Tibial artery (tissue), 4 donors: ENCODE data around the gene GJA3.

Experiments
- DNase-seq, 2 donors: peaks; one replicate each; pipeline ENCODE4 v3.0.0-alpha.2; 2019
- H3K27ac ChIP-seq, 2 donors: fragments of 200-600 bp; sonication (generic) in 1 of 2; 1 replicate in 1 of 2; 2 replicates in 1 of 2; pipeline ENCODE4 v1.5.1; 2018 to 2019; ENCODE audit warnings: mild to moderate bottlenecking in 1 of 2
- H3K27me3 ChIP-seq, 2 donors: fragments of 200-600 bp; sonication (generic) in 1 of 2; one replicate each; pipeline versions ENCODE4 v1.5.1 to v1.6.0; 2016 to 2019
- H3K36me3 ChIP-seq, 3 donors: fragments of 200-600 bp; sonication (generic) in 2 of 3; one replicate each; pipeline ENCODE4 v1.5.1; 2016 to 2019; ENCODE audit warnings: mild to moderate bottlenecking in 2 of 3
- H3K4me1 ChIP-seq, 4 donors: fragments of 200-600 bp; sonication (generic) in 2 of 4; 1 replicate in 3 of 4; 2 replicates in 1 of 4; pipeline ENCODE4 v1.5.1; 2016 to 2019
- H3K4me3 ChIP-seq, 2 donors: fragments of 200-600 bp; sonication (generic) in 1 of 2; 1 replicate in 1 of 2; 2 replicates in 1 of 2; pipeline ENCODE4 v1.5.1; 2018 to 2019; ENCODE audit warnings: mild to moderate bottlenecking in 2 of 2
- H3K9me3 ChIP-seq, 3 donors: fragments of 200-600 bp; sonication (generic) in 1 of 3; one replicate each; pipeline ENCODE4 v1.5.1; 2016 to 2019
- CTCF ChIP-seq, 2 experiments: fragments of 200-600 bp in 1 of 2; fragments of 450-650 bp in 1 of 2; IDR thresholded peaks; one replicate each; pipeline ENCODE4 v1.5.1; 2017 to 2019; ENCODE audit warnings: antibody characterized with exemption in 2 of 2, mild to moderate bottlenecking in 1 of 2, moderate library complexity in 1 of 2
- intact Hi-C: fragments of 100-400 bp; cut with DNase I; formaldehyde crosslinking; loops from one replicate; pipeline ENCODE4 v1.15.0; 2023; ENCODE audit warnings: low total_unique reads

GJA3 gene

DNA sequence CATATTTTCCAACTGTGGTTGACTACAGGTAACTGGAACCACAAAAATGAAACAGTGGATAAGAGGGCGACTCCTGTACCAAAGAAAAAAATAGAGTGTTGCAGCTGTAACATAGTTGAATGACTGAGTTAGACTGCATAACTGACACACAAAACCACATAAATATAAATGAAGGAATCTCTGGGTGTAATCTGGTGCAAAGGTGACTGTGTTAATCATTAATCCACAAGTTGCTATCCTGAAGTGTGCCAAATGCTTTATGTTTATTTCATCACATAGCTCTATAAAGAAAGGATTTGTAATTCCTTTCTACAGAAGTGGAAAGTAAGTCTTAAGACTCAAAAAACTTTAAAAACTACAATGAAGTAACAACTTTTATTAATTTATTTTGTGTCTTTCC lies 37.9 kb upstream of the GJA3 start:
- peaks cover 0 to 33% of the 10 kb centered on the region in 2 donors for H3K27me3 ChIP-seq
- no peak overlapping the region for H3K4me3 ChIP-seq
- DNase-seq, result no peak
- no peak for TF ChIP-seq CTCF (IDR thresholded peaks at IDR 0.05)
- H3K36me3 ChIP-seq, result no peaks in the 10 kb centered on the region
- H3K9me3 ChIP-seq, result peaks cover 0 to 14% (median 3%) of the 10 kb centered on the region in 3 donors
- intact Hi-C loops, result no loop called here
- no peak overlapping the region for H3K27ac ChIP-seq
- H3K4me1 ChIP-seq, result peaks cover 0 to 6% (median 6%) of the 10 kb centered on the region in 4 donors

DNA sequence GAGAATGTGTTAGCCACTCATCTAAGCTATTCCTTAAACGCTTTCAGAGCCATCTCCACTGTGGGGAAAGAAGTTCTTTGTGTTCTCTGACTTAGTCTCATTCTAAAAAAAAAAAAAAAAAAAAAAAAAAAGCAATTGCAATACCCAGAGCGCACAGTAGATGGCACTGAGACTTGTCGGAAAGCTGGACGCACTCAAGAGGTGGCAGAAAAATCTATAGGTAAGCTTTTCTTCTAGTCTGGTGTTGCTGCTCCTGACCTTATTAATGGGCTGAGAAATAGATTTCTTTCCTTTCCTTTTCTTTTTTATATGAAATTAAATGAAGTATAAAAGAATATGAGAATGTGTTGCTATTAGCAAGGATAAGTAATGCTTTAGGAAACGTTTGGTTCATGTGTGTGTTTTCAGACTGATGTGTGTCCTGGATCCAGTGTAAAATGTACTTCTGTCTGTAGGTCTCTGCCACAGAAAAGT lies 36.5 kb upstream of the GJA3 start:
- H3K27me3 ChIP-seq, result peaks cover 12 to 47% of the 10 kb centered on the region in 2 donors
- no peak for DNase-seq
- H3K27ac ChIP-seq, result no peak overlapping the region
- TF ChIP-seq CTCF (IDR thresholded peaks at IDR 0.05), result peak; percentile 41 to 44
- peaks cover 0 to 20% (median 19%) of the 10 kb centered on the region in 4 donors for H3K4me1 ChIP-seq
- H3K4me3 ChIP-seq, result no peak overlapping the region
- H3K36me3 ChIP-seq, result no peaks in the 10 kb centered on the region
- intact Hi-C loops, result no loop called here
- peaks cover 0 to 13% (median 3%) of the 10 kb centered on the region in 3 donors for H3K9me3 ChIP-seq

- H3K4me3 ChIP-seq, result no peak overlapping the region
- no peak overlapping the region for H3K27ac ChIP-seq
- no peak for DNase-seq
- peaks cover 0 to 3% (median 0%) of the 10 kb centered on the region in 3 donors for H3K9me3 ChIP-seq
- H3K36me3 ChIP-seq, result no peaks in the 10 kb centered on the region
- peaks cover 14 to 61% of the 10 kb centered on the region in 2 donors for H3K27me3 ChIP-seq
- no peak for TF ChIP-seq CTCF (IDR thresholded peaks at IDR 0.05)
- H3K4me1 ChIP-seq, result peaks cover 0 to 28% (median 24%) of the 10 kb centered on the region in 4 donors
- intact Hi-C loops, result no loop called here
Observed at GRCh38 chr13:20195801-20196200, 34.9 kb upstream of the GJA3 start.

DNA sequence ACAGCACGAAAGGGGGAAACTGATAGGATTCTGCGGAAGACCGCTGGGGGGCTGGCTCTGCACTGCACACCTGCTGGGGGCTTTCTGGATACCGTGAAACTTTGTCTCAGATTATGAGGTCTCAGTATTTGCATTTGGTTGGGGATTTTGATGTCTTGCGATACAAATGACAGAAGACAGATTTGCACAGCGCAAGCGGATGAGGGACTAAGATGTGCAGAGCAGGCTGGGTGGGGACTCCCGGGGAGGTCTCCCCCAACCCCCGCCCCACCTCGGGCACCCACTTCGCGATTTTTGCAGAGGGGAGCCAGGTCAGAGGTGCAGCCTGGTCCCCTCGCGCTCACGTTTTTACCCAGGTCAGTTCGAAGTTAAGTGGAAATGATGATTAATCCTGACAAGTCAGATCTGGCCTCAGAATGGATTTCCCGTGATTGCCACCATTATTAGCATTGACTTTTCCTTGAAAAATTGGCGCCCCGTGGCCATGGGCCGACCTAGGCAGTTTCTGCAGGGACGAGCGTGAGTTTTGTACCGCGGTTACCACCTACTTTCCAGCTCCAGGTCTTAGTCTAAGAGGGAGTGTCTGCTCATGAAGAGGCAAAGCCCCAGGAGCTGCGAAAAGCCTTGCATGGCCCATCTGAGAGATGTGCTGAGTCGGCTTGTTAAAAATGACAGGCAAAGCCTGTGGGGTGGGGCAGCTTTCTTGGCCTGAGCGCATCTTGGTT lies 33.2 kb upstream of the GJA3 start:
- intact Hi-C loops, result no loop called here
- H3K27me3 ChIP-seq, result peaks cover 14 to 67% of the 10 kb centered on the region in 2 donors
- TF ChIP-seq CTCF (IDR thresholded peaks at IDR 0.05), result no peak
- no peaks in the 10 kb centered on the region for H3K36me3 ChIP-seq
- DNase-seq, result no peak
- H3K4me1 ChIP-seq, result peaks cover 0 to 28% (median 24%) of the 10 kb centered on the region in 4 donors
- H3K27ac ChIP-seq, result no peak overlapping the region
- H3K9me3 ChIP-seq, result no peaks in the 10 kb centered on the region
- H3K4me3 ChIP-seq, result peak overlapping the region in 1 of 2 donors; percentile 53

GRCh38 chr13:20193162-20193906 lies 32.5 kb upstream of the GJA3 start:
- intact Hi-C loops, result no loop called here
- no peaks in the 10 kb centered on the region for H3K36me3 ChIP-seq
- TF ChIP-seq CTCF (IDR thresholded peaks at IDR 0.05), result no peak
- H3K4me1 ChIP-seq, result peaks cover 0 to 28% (median 24%) of the 10 kb centered on the region in 4 donors
- H3K27ac ChIP-seq, result no peak overlapping the region
- peaks cover 14 to 70% of the 10 kb centered on the region in 2 donors for H3K27me3 ChIP-seq
- DNase-seq, result no peak
- no peaks in the 10 kb centered on the region for H3K9me3 ChIP-seq
- H3K4me3 ChIP-seq, result peak overlapping the region; percentile 40 to 53
